Neural crest cell (in vitro differentiated cells): ENCODE results near the gene CDC14C. TPM values are rescaled to one million over a fixed set of nuclear protein-coding genes. Genes with fewer than 3 reads are reported as not detected.

Source experiments
- DNase-seq: peaks from one replicate; pipeline ENCODE4 v3.0.0; 2021; ENCODE audit warnings: low read depth, mixed read lengths, low spot score
- H3K27ac Mint-ChIP-seq: one replicate; pipeline ENCODE4 v1.8.0; 2021; ENCODE audit warnings: mild to moderate bottlenecking, mixed read lengths; ENCODE audit not compliant: unreplicated experiment
- H3K27me3 Mint-ChIP-seq: 2 replicates; pipeline ENCODE4 v1.8.0; 2021; ENCODE audit warnings: low read depth, mild to moderate bottlenecking, mixed read lengths
- H3K36me3 Mint-ChIP-seq: 2 replicates; pipeline ENCODE4 v1.8.0; 2021; ENCODE audit warnings: low read depth, mild to moderate bottlenecking, mixed read lengths
- H3K4me1 Mint-ChIP-seq: 2 replicates; pipeline ENCODE4 v1.8.0; 2021; ENCODE audit warnings: mixed read lengths
- H3K4me3 Mint-ChIP-seq: one replicate; pipeline ENCODE4 v1.8.0; 2021; ENCODE audit warnings: mild to moderate bottlenecking, mixed read lengths
- H3K9me3 Mint-ChIP-seq: 2 replicates; pipeline ENCODE4 v1.8.0; 2021; ENCODE audit warnings: mixed read lengths
- CTCF ChIP-seq: fragments of 200-600 bp; sonication (generic); conservative IDR thresholded peaks from 2 replicates; pipeline ENCODE4 v1.5.0; 2021; ENCODE audit warnings: antibody characterized with exemption, mild to moderate bottlenecking
- long read RNA-seq: library from polyadenylated mRNA; unstranded; transcript quantifications from one replicate; pipeline ENCODE4 v2.0.0, GENCODE V29; 2020
- total RNA-seq: library from RNA; stranded (reverse); gene quantifications from 2 replicates; pipeline ENCODE4 v1.2.1, GENCODE V29; 2021

The CDC14C gene
- not detected in 2 replicates for total RNA-seq
- long read RNA-seq: 0 reads

DNA sequence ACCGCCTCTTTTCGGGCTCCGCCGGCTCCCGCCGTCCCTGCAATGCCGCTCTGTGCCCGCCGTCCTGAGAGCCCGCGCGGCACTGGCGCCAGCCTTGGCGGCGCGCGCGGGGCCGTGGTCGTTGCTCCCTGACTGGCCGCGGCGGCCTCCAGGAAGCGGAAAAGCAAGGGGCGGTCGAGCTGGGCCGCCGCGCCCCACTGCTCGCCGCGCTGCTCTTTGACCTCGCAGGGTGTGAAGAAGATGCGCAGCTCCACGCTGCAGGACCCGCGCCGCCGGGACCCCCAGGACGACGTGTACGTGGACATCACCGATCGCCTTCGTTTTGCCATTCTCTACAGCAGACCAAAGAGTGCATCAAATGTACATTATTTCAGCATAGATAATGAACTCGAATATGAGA is at the start of gene CDC14C:
CDC14C (plus strand) TSS at position 115 of the 400 bp plus-strand sequence; CDS start at position 241, 126 bp downstream.
- Mint-ChIP-seq H3K4me3 (no peak within 1 kb of the TSS), H3K4me1 (no peaks in the 10 kb centered on the region), H3K27ac (no peak within 1 kb of the TSS), H3K36me3 (no peaks in the 10 kb centered on the region), H3K27me3 (no peaks in the 10 kb centered on the region), H3K9me3 (peaks cover 5% of the 10 kb centered on the region)
- TF ChIP-seq CTCF: no peak
- DNase-seq: no peak

DNA sequence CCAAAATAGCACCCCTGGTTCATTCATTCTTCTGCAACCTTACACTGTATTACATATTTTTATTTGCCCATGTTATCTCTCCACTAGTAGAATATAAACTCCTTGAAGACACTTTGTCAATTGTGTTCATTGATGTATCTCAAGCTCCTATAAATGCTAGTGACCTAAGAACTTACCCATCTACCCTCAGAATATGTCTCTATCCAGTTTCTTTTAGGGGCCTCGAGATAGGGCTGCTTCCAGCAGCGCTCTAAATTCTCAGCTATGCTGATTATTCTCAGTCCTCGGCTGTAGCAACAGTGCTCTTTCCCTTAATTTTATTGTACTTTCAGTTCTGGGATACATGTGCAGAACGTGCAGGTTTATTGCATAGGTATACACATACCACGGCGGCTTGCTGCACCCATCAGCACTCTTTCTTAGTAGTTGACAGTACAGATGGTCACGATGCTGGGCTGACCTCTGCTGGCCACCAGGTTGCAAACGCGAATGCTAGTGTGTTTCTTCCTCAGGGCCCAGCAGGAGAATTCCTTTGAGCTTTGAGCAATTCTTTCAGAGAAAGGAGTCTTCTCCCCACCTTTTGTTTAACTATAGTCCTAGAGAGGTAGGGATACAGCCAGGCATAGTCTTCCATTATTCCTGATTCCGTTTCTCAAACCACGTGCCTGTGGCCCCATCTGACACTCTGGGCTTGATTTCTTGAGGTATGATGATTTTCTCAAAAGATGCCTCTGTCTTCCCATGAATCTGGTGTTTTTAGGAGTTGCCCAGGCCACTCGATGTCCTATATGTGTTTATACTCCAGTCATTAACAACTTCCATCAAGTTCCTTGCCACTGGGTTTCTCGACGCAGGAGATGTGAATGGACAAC is 49.1 kb upstream of the CDC14C start:
- DNase-seq: peak; percentile 41
- TF ChIP-seq CTCF: peak; percentile 76
- Mint-ChIP-seq H3K27me3 (peaks cover 2% of the 10 kb centered on the region), H3K36me3 (no peaks in the 10 kb centered on the region), H3K4me3 (no peak overlapping the region), H3K27ac (no peak overlapping the region), H3K9me3 (no peaks in the 10 kb centered on the region), H3K4me1 (no peaks in the 10 kb centered on the region)

GRCh38 chr7:48876087-48876486 is 48.3 kb upstream of the CDC14C start:
- no peaks in the 10 kb centered on the region for H3K36me3 Mint-ChIP-seq
- DNase-seq: no peak
- H3K27me3 Mint-ChIP-seq: peaks cover 2% of the 10 kb centered on the region
- no peaks in the 10 kb centered on the region for H3K4me1 Mint-ChIP-seq
- TF ChIP-seq CTCF: no peak
- H3K9me3 Mint-ChIP-seq: no peaks in the 10 kb centered on the region
- no peak overlapping the region for H3K4me3 Mint-ChIP-seq
- H3K27ac Mint-ChIP-seq: no peak overlapping the region

- H3K36me3 Mint-ChIP-seq: no peaks in the 10 kb centered on the region
- H3K27me3 Mint-ChIP-seq: no peaks in the 10 kb centered on the region
- H3K4me3 Mint-ChIP-seq: no peak overlapping the region
- no peak for DNase-seq
- H3K9me3 Mint-ChIP-seq: peaks cover 10% of the 10 kb centered on the region
- no peak for TF ChIP-seq CTCF
- H3K27ac Mint-ChIP-seq: no peak overlapping the region
- H3K4me1 Mint-ChIP-seq: no peaks in the 10 kb centered on the region
These were observed 43.5 kb upstream of the CDC14C start for GRCh38 chr7:48880851-48881250.

DNA sequence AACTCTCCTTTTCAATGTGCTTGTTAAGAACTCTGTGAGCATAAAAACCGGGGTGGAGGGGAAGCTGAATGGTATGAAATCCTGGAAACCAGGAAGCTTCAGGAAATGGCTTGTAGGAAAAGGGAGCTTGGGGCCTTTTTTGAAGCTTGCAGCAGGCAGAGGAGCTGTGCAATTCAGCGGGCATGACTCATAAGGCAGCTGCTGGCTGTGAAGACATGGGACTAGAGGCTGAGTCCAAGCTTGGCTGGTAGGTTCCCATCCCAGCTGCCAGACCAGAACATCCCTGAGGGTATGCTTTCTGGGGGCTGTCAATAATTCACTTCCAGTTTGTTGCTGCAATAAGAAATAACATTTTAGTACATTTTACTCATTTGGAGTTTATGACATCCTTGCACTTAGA is 36.8 kb upstream of the CDC14C start:
- no peak for TF ChIP-seq CTCF
- H3K9me3 Mint-ChIP-seq: peaks cover 15% of the 10 kb centered on the region
- H3K36me3 Mint-ChIP-seq: peaks cover 3% of the 10 kb centered on the region

More for the DNA sequence above, 36.8 kb upstream of the CDC14C start:
- H3K4me1 Mint-ChIP-seq: no peaks in the 10 kb centered on the region
- no peak for DNase-seq
- no peak overlapping the region for H3K4me3 Mint-ChIP-seq
- no peak overlapping the region for H3K27ac Mint-ChIP-seq
- H3K27me3 Mint-ChIP-seq: no peaks in the 10 kb centered on the region
